ENCODE results near the gene MPC2.
"Not testable (repeated sequence)": the region's sequence is repeated elsewhere in the genome, so short reads cannot be mapped to it uniquely, and the experiment has no call there.

Gene MPC2

GRCh38 chr1:167904652-167905130 is 32.2 kb downstream of the MPC2 start:
- DNase-seq, result peak; percentile 55

GRCh38 chr1:167900907-167901306 is 36.0 kb downstream of the MPC2 start:
- DNase-seq, result no peak

GRCh38 chr1:167899253-167899681 is 37.6 kb downstream of the MPC2 start:
- no peak for DNase-seq

- DNase-seq, result no peak
Measured at GRCh38 chr1:167898578-167899222, 38.2 kb downstream of the MPC2 start.

- DNase-seq, result no peak
Measured at GRCh38 chr1:167893798-167894197, 43.1 kb downstream of the MPC2 start.

GRCh38 chr1:167890400-167890799 is 46.5 kb downstream of the MPC2 start:
- no peak for DNase-seq

- not testable (repeated sequence) for DNase-seq
Measured at GRCh38 chr1:167887187-167887586, 49.7 kb downstream of the MPC2 start.

- DNase-seq, result no peak
Measured at GRCh38 chr1:167882376-167882775, 54.5 kb downstream of the MPC2 start.

GRCh38 chr1:167881786-167882185 is 55.1 kb downstream of the MPC2 start:
- peak; percentile 32 for DNase-seq

GRCh38 chr1:167881069-167881468 is 55.8 kb downstream of the MPC2 start:
- no peak for DNase-seq

- no peak for DNase-seq
Measured at GRCh38 chr1:167880580-167881021, 56.3 kb downstream of the MPC2 start.

- DNase-seq, result no peak
Measured at GRCh38 chr1:167879508-167879907, 57.4 kb downstream of the MPC2 start.

GRCh38 chr1:167878372-167879160 is 58.3 kb downstream of the MPC2 start:
- no peak for DNase-seq

GRCh38 chr1:167876597-167877175 is 60.2 kb downstream of the MPC2 start:
- DNase-seq, result no peak

GRCh38 chr1:167871331-167871730 is 65.5 kb downstream of the MPC2 start:
- DNase-seq, result peak; percentile 36

- DNase-seq, result not testable (repeated sequence)
Measured at GRCh38 chr1:167869157-167870001, 67.5 kb downstream of the MPC2 start.

GRCh38 chr1:167866739-167867414 is 70.0 kb downstream of the MPC2 start:
- not testable (repeated sequence) for DNase-seq

Data from fibroblast of skin of abdomen (primary cell).